SH-SY5Y (cell line): ENCODE results near the gene UBE2E1.

Experiments used
- GATA2 ChIP-seq: IDR thresholded peaks from 2 replicates; pipeline ENCODE4 v1.6.1; 2011; ENCODE audit warnings: mild to moderate bottlenecking, low read depth, low read length
- GATA3 ChIP-seq: IDR thresholded peaks from 2 replicates; pipeline ENCODE4 v1.6.1; 2011; ENCODE audit warnings: low read depth, mild to moderate bottlenecking, low read length, moderate library complexity

Gene UBE2E1

GRCh38 chr3:23919628-23920027, 113.9 kb downstream of the UBE2E1 start:
- TF ChIP-seq GATA3 (no peak), GATA2 (no peak)

- TF ChIP-seq GATA3 (no peak), GATA2 (no peak)
Measured at GRCh38 chr3:23920151-23920655, 114.4 kb downstream of the UBE2E1 start.

GRCh38 chr3:23921052-23921511, 115.3 kb downstream of the UBE2E1 start:
- TF ChIP-seq GATA3 = no peak
- no peak for TF ChIP-seq GATA2

GRCh38 chr3:23923786-23924185, 118.0 kb downstream of the UBE2E1 start:
- TF ChIP-seq GATA2 (no peak), GATA3 (no peak)

- TF ChIP-seq GATA3 (no peak), GATA2 (no peak)
Measured at GRCh38 chr3:23926246-23926645, 120.5 kb downstream of the UBE2E1 start.

GRCh38 chr3:23926736-23927135, 121.0 kb downstream of the UBE2E1 start:
- TF ChIP-seq GATA2 (no peak), GATA3 (no peak)

- no peak for TF ChIP-seq GATA2
- no peak for TF ChIP-seq GATA3
Measured at GRCh38 chr3:23928524-23928923, 122.8 kb downstream of the UBE2E1 start.

- no peak for TF ChIP-seq GATA3
- TF ChIP-seq GATA2 = no peak
Measured at GRCh38 chr3:23931597-23931996, 125.8 kb downstream of the UBE2E1 start.

- TF ChIP-seq GATA2 (no peak), GATA3 (no peak)
Measured at GRCh38 chr3:23932571-23932970, 126.8 kb downstream of the UBE2E1 start.

- TF ChIP-seq GATA2 = no peak
- no peak for TF ChIP-seq GATA3
Measured at GRCh38 chr3:23934253-23934652, 128.5 kb downstream of the UBE2E1 start.

- no peak for TF ChIP-seq GATA2
- TF ChIP-seq GATA3 = no peak
Measured at GRCh38 chr3:23937296-23937695, 131.5 kb downstream of the UBE2E1 start.

- TF ChIP-seq GATA3 = no peak
- TF ChIP-seq GATA2 = no peak
Measured at GRCh38 chr3:23938688-23939087, 132.9 kb downstream of the UBE2E1 start.

- TF ChIP-seq GATA3 = no peak
- TF ChIP-seq GATA2 = no peak
Measured at GRCh38 chr3:23940775-23941174, 135.0 kb downstream of the UBE2E1 start.
